Activated CD4-positive, alpha-beta T cell treated with anti-CD3 and anti-CD28 coated beads for 4 hours (primary cell): Measurements from ENCODE around the gene PRAMEF6.
"Not testable (repeated sequence)": the region's sequence is repeated elsewhere in the genome, so short reads cannot be mapped to it uniquely, and the experiment has no call there.

ENCODE experiments used
- DNase-seq, 2 donors: peaks; one replicate each; pipeline ENCODE4 v3.0.0-alpha.2; 2020

PRAMEF6 gene

DNA sequence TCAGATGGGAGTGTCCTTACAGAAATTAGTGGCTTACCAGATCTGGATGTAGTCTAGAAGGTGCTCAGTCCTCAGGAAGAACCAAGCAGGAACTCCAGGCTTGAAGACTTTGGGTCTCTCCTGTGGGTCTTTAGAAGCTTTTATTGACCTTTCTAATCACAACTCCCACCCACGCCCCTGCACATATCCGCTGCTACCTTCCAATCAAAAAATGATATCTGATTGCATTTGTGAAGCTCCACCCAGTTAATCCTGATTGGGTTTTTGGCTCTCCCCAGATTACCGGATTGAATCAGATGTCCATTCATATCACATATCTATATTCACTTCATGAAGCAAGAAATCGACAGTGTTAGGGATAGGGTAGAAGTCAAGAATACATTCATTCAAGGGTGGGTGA, at the start of gene PRAMEF6:
Gene PRAMEF6 (minus strand): TSS at position 101 of the 400 bp plus-strand sequence. CDS start 5,062 bp downstream, outside the sequence.
- not testable (repeated sequence) for DNase-seq

DNA sequence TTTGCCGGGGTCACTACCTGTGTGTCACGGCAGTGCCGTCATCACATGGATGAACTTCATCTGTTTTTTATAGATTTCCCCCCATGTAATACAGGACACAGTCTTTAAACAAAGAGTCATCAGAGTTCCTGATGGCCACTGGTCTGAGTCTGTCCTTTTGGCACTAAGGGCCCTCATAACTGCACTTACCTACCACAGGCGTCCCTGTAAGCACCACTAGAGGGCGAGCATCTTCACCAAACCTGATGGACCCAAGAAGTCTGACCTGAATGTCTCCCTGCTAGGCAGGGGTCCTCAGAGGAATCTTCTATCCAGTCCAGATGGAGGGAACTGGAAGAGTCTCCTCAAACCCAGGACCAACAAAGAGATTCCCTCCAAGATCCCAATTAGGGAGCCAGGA, 23.0 kb downstream of the PRAMEF6 start:
- not testable (repeated sequence) for DNase-seq

DNA sequence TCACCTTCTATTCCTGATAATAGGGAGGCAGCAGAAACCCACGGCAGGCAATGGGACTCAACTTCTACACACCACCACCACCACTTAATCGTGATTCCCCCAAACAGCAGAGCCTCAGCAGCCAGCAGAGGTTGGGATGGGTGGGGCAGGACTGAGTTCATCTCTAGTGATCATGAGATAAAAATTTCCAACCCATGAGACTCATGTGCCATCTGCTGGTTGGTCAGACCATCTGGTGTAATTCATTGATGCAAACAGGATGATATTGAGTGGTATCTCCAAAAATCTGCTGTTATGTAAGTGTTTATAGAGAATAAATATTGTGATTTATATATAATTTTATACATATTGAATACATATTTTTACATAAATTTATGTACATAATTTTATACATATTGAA, 25.6 kb downstream of the PRAMEF6 start:
- not testable (repeated sequence) for DNase-seq

DNA sequence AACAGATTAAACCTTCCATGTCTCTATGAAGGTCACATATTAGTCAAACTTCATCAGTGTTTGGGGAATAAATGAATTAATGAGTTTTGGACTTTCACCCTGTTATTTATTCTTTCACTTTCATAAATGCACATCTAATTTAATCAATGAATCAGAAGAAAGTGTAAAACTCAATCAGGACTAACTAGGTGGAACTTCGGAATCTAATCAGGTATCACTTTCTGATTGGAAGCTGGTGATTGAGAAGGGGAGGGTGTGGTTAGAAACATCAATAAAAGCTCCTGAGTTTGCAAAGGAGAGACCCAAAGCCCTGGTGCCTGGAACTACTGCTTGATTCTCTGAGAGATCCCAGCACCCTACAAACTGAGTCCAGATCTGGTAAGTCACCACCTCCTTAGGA, 31.1 kb downstream of the PRAMEF6 start, which contains the start of gene PRAMEF7:
Gene PRAMEF7 (plus strand): TSS at position 301 of the 400 bp plus-strand sequence. CDS start 1,083 bp downstream, outside the sequence.
- not testable (repeated sequence) for DNase-seq

DNA sequence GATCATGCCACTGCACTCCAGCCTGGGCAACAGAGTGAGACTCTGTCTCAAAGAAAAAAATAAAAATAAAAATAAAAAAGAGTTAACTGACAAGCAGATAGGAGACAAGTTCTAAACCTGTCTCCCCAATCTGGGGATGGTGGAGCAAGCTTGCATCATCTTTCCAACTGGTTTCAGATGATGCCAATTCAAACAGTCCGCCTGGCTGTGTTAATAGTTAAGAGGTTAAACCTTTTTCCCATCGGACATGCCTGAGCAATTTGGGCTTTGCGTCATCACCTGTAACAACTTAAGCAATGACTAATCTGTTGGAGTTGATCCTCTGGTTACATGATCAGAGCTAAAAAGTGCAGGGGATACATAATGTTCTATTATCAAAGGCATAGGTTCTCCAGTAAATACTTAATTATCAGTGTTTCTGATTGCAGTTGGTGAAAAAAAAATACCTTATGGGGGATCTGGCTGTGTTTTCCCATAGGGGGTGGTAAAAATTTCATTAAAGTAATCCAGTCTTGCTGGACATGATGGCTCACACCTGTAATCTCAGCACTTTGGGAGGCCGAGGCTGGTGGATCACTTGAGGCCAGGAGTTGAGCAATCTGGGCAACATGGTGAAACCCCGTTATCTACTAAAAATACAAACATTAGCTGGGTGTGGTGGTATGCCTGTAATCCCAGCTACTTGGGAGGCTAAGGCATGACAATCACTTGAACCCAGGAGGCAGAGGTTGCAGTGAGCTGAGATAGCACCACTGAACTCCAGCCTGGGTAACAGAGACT, 43.4 kb downstream of the PRAMEF6 start:
- not testable (repeated sequence) for DNase-seq

DNA sequence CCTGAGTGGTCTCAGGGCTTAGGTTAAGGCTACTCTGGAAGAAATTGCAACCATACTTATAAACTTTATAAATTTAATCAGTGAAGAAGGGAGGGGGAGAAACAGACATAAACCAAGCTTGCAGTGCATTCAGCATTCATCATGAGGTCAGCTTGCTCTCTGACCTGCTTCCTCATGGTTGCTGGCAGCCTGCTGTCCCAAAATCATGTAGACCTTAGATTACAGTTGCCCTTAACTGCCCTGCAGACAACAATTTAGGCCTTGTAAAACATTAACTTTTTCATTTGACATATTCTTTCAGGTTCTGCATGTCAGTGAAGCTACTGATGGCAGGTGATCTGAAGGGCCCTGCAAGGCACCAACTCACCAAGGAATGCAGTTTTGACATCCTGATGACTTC, 48.2 kb downstream of the PRAMEF6 start:
- not testable (repeated sequence) for DNase-seq

DNA sequence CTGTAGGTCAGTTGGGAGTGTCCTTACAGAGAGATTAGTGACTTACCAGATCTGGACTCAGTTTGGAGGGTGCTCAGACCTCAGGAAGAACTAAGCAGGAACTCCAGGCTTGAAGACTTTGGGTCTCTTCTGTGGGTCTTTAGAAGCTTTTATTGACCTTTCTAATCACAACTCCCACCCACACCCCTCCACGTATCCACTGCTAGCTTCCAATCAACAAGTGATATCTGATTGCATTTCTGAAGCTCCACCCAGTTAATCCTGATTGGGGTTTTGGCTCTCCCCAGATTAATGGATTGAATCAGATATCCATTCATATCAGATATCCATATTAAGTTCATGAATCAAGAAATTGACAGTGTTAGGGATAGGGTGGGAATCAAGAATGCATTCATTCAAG, 49.2 kb downstream of the PRAMEF6 start, which contains the start of gene PRAMEF10:
Gene PRAMEF10 (minus strand): TSS at position 101 of the 400 bp plus-strand sequence. CDS start 2,423 bp downstream, outside the sequence.
- DNase-seq, result not testable (repeated sequence)
